Epidermal melanocyte (primary cell): ENCODE results near the gene DPH2.

Source experiments
- DNase-seq: peaks from one replicate; pipeline ENCODE4 v3.0.0; 2011; ENCODE audit warnings: low spot score; ENCODE audit not compliant: insufficient read length

The DPH2 gene

GRCh38 chr1:43965316-43965715, 4.5 kb upstream of the DPH2 start:
- DNase-seq = no peak

GRCh38 chr1:43968348-43968948, 1.4 kb upstream of the DPH2 start:
- no peak for DNase-seq

GRCh38 chr1:43969416-43969745, 429 bp upstream of the DPH2 start:
- DNase-seq = no peak

GRCh38 chr1:43970502-43970901, 692 bp downstream of the DPH2 start:
- DNase-seq = no peak

- DNase-seq = no peak
These were observed 1.1 kb downstream of the DPH2 start for GRCh38 chr1:43970911-43971310.

- DNase-seq = no peak
These were observed 1.6 kb downstream of the DPH2 start for GRCh38 chr1:43971336-43971980.

- DNase-seq = no peak
These were observed 4.2 kb downstream of the DPH2 start for GRCh38 chr1:43973981-43974442.

GRCh38 chr1:43974443-43975248, 4.8 kb downstream of the DPH2 start, which contains the start of gene ATP6V0B:
Gene ATP6V0B (plus strand): TSS chr1:43974960. CDS start chr1:43975041, 81 bp downstream.
- DNase-seq = peak; percentile 98

- DNase-seq = no peak
These were observed 5.6 kb downstream of the DPH2 start for GRCh38 chr1:43975249-43975961.

GRCh38 chr1:43976045-43976444, 6.2 kb downstream of the DPH2 start:
- DNase-seq = no peak

GRCh38 chr1:43976890-43977289, 7.1 kb downstream of the DPH2 start:
- DNase-seq = no peak

- no peak for DNase-seq
These were observed 7.8 kb downstream of the DPH2 start for GRCh38 chr1:43977376-43978263.

GRCh38 chr1:43978264-43978550, 8.4 kb downstream of the DPH2 start:
- DNase-seq = no peak

GRCh38 chr1:43978551-43979260, 8.9 kb downstream of the DPH2 start, which contains the start of gene B4GALT2:
Gene B4GALT2 (plus strand): TSS chr1:43979210. CDS start chr1:43981161, 1,951 bp downstream.
- DNase-seq = peak; percentile 83

GRCh38 chr1:43979261-43979527, 9.4 kb downstream of the DPH2 start:
- DNase-seq = no peak

GRCh38 chr1:43979528-43980254, 9.9 kb downstream of the DPH2 start:
- peak; percentile 63 for DNase-seq

GRCh38 chr1:43980255-43981134, 10.7 kb downstream of the DPH2 start:
- no peak for DNase-seq

GRCh38 chr1:43981135-43981491, 11.3 kb downstream of the DPH2 start:
- no peak for DNase-seq

- no peak for DNase-seq
These were observed 11.8 kb downstream of the DPH2 start for GRCh38 chr1:43981636-43982035.
